Neural cell (in vitro differentiated cells): ENCODE measurements around the gene ARHGEF37. TPM values are rescaled to one million over a fixed set of nuclear protein-coding genes. Genes with fewer than 3 reads are reported as not detected.

ENCODE experiments used
- H2AFZ ChIP-seq: fragments of 200-600, 300-800 bp; sonication (generic), shearing (Covaris generic); 2 replicates; pipeline ENCODE4 v1.6.0; 2014; ENCODE audit warnings: low read depth, mild to moderate bottlenecking, antibody characterized with exemption, low read length, moderate library complexity
- H3F3A ChIP-seq: fragments of 200-600 bp; shearing (Covaris generic); 2 replicates; pipeline ENCODE4 v1.6.1; 2016; ENCODE audit warnings: mild to moderate bottlenecking, moderate library complexity, mixed read lengths, antibody characterized with exemption, low read length; ENCODE audit not compliant: insufficient read depth, poor library complexity, severe bottlenecking
- H3K27ac ChIP-seq: fragments of 200-600, 300-800 bp; sonication (generic), shearing (Covaris generic); 2 replicates; pipeline ENCODE4 v1.5.1; 2014; ENCODE audit warnings: mild to moderate bottlenecking, low read length, moderate library complexity
- H3K27me3 ChIP-seq: fragments of 300-800, 200-600 bp; sonication (generic), shearing (Covaris generic); 2 replicates; pipeline ENCODE4 v1.6.0; 2014; ENCODE audit warnings: mild to moderate bottlenecking, low read depth, low read length, moderate library complexity; ENCODE audit not compliant: insufficient read depth
- H3K36me3 ChIP-seq: fragments of 300-800, 200-600 bp; sonication (generic), shearing (Covaris generic); 2 replicates; pipeline ENCODE4 v1.5.1; 2014; ENCODE audit warnings: mild to moderate bottlenecking, antibody characterized with exemption, low read length, moderate library complexity; ENCODE audit not compliant: insufficient read depth
- H3K4me2 ChIP-seq: fragments of 300-800, 200-600 bp; sonication (generic), shearing (Covaris generic); 2 replicates; pipeline ENCODE4 v1.6.0; 2014; ENCODE audit warnings: mild to moderate bottlenecking, low read length
- H3K4me3 ChIP-seq: fragments of 300-800, 200-600 bp; sonication (generic), shearing (Covaris generic); 2 replicates; pipeline ENCODE4 v1.5.1; 2014; ENCODE audit warnings: mild to moderate bottlenecking, low read length, moderate library complexity
- H3K79me2 ChIP-seq: fragments of 200-600 bp; shearing (Covaris generic); replicated peaks from 2 replicates; pipeline ENCODE4 v1.6.0; 2014; ENCODE audit warnings: mild to moderate bottlenecking, low read length, moderate library complexity; ENCODE audit not compliant: insufficient read depth
- H3K9ac ChIP-seq: fragments of 300-800, 200-600 bp; sonication (generic), shearing (Covaris generic); 2 replicates; pipeline ENCODE4 v1.6.1; 2016; ENCODE audit warnings: mild to moderate bottlenecking, low read length, mixed read lengths
- H3K9me2 ChIP-seq: fragments of 200-600 bp; shearing (Covaris generic); 2 replicates; pipeline ENCODE4 v1.6.1; 2016; ENCODE audit warnings: mild to moderate bottlenecking, low read length, mixed read lengths; ENCODE audit not compliant: insufficient read depth
- H3K9me3 ChIP-seq: fragments of 200-600, 300-800 bp; sonication (generic), shearing (Covaris generic); 2 replicates; pipeline ENCODE4 v1.6.1; 2016; ENCODE audit warnings: mild to moderate bottlenecking, mixed run types, low read length, moderate library complexity, mixed read lengths
- H4K20me1 ChIP-seq: fragments of 200-600 bp; shearing (Covaris generic); 2 replicates; pipeline ENCODE4 v1.6.1; 2016; ENCODE audit warnings: mild to moderate bottlenecking, mixed run types; ENCODE audit not compliant: insufficient read depth
- EP300 ChIP-seq: fragments of 450-650 bp; conservative IDR thresholded peaks from 2 replicates; pipeline ENCODE4 v1.6.1; 2014; ENCODE audit warnings: antibody characterized with exemption, mild to moderate bottlenecking, moderate library complexity; ENCODE audit not compliant: poor library complexity, severe bottlenecking
- EZH2 ChIP-seq: fragments of 200-600, 300-800 bp; shearing (Covaris generic), sonication (generic); IDR thresholded peaks from 2 replicates; pipeline ENCODE4 v1.6.1; 2014; ENCODE audit warnings: antibody characterized with exemption, low read length, borderline replicate concordance, mild to moderate bottlenecking; ENCODE audit not compliant: insufficient read depth, poor library complexity, severe bottlenecking
- MXI1 ChIP-seq: fragments of 450-650 bp; conservative IDR thresholded peaks from 2 replicates; pipeline ENCODE4 v1.6.1; 2014; ENCODE audit warnings: antibody characterized with exemption, mild to moderate bottlenecking; ENCODE audit not compliant: poor library complexity, severe bottlenecking
- POLR2AphosphoS5 ChIP-seq: IDR thresholded peaks from 2 replicates; pipeline ENCODE4 v1.6.1; 2012
- RAD21 ChIP-seq: fragments of 450-650 bp; conservative IDR thresholded peaks from 2 replicates; pipeline ENCODE4 v1.6.1; 2014; ENCODE audit warnings: antibody characterized with exemption, mild to moderate bottlenecking, moderate library complexity
- SMC3 ChIP-seq: fragments of 450-650 bp; conservative IDR thresholded peaks from 2 replicates; pipeline ENCODE4 v1.6.1; 2014; ENCODE audit warnings: antibody characterized with exemption, mild to moderate bottlenecking, moderate library complexity; ENCODE audit not compliant: poor library complexity
- TAF1 ChIP-seq: IDR thresholded peaks from 2 replicates; pipeline ENCODE4 v1.6.1; 2012; ENCODE audit warnings: low read depth
- polyA plus RNA-seq: library from polyadenylated mRNA; depleted of rRNA; stranded (reverse); fragments of >200 nt; gene quantifications from 2 replicates; pipeline ENCODE4 v1.2.3, GENCODE V29; 2014
- TF ChIP-seq, protein P1 (sequence below): IDR thresholded peaks from 2 replicates; pipeline ENCODE4 v1.6.1; 2012; ENCODE audit warnings: borderline replicate concordance
- TF ChIP-seq, protein P2 (sequence below): fragments of 450-650 bp; IDR thresholded peaks from 2 replicates; pipeline ENCODE4 v1.5.1; 2014; ENCODE audit warnings: antibody characterized with exemption, mild to moderate bottlenecking, moderate library complexity; ENCODE audit not compliant: poor library complexity, severe bottlenecking

Gene ARHGEF37
- polyA plus RNA-seq, 1 donor from 2014 or later, result 0.53 TPM

DNA sequence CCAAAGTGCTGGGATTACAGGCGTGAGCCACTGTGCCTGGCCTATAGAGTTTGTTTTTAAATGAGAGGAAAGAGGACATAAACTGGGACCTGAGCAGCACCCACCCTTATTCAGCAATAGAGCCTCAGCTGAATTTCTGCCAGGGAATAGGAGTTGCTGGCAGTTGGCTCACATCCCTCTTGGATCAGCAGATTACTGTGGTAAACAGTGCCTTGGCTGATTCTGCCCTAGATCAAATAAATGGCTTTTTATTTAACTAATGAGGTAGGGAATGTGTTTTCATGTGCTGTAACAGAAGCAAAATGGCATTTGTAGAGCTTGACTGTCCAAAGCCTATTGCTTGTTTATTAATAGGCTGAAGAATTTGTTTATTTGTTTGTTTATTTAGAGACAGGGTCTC lies 2.1 kb downstream of the ARHGEF37 start:
- H3K36me3 ChIP-seq, result no peaks in the 10 kb centered on the region
- no peak overlapping the region for H3K4me3 ChIP-seq
- no peaks in the 10 kb centered on the region for H3K9me2 ChIP-seq
- H3K79me2 ChIP-seq, result no peaks in the 10 kb centered on the region
- H3K27ac ChIP-seq, result no peak overlapping the region
- no peaks in the 10 kb centered on the region for H3K9me3 ChIP-seq
- H2AFZ ChIP-seq, result no peak overlapping the region
- H3F3A ChIP-seq, result no peaks in the 10 kb centered on the region
- H4K20me1 ChIP-seq, result no peaks in the 10 kb centered on the region
- peaks cover 21% of the 10 kb centered on the region for H3K27me3 ChIP-seq
- H3K4me2 ChIP-seq, result no peak overlapping the region
- TF ChIP-seq EP300, result no peak
- no peak for TF ChIP-seq MXI1
- TF ChIP-seq, protein P1, sequence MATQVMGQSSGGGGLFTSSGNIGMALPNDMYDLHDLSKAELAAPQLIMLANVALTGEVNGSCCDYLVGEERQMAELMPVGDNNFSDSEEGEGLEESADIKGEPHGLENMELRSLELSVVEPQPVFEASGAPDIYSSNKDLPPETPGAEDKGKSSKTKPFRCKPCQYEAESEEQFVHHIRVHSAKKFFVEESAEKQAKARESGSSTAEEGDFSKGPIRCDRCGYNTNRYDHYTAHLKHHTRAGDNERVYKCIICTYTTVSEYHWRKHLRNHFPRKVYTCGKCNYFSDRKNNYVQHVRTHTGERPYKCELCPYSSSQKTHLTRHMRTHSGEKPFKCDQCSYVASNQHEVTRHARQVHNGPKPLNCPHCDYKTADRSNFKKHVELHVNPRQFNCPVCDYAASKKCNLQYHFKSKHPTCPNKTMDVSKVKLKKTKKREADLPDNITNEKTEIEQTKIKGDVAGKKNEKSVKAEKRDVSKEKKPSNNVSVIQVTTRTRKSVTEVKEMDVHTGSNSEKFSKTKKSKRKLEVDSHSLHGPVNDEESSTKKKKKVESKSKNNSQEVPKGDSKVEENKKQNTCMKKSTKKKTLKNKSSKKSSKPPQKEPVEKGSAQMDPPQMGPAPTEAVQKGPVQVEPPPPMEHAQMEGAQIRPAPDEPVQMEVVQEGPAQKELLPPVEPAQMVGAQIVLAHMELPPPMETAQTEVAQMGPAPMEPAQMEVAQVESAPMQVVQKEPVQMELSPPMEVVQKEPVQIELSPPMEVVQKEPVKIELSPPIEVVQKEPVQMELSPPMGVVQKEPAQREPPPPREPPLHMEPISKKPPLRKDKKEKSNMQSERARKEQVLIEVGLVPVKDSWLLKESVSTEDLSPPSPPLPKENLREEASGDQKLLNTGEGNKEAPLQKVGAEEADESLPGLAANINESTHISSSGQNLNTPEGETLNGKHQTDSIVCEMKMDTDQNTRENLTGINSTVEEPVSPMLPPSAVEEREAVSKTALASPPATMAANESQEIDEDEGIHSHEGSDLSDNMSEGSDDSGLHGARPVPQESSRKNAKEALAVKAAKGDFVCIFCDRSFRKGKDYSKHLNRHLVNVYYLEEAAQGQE, result no peak
- TF ChIP-seq RAD21, result no peak
- TF ChIP-seq, protein P2, sequence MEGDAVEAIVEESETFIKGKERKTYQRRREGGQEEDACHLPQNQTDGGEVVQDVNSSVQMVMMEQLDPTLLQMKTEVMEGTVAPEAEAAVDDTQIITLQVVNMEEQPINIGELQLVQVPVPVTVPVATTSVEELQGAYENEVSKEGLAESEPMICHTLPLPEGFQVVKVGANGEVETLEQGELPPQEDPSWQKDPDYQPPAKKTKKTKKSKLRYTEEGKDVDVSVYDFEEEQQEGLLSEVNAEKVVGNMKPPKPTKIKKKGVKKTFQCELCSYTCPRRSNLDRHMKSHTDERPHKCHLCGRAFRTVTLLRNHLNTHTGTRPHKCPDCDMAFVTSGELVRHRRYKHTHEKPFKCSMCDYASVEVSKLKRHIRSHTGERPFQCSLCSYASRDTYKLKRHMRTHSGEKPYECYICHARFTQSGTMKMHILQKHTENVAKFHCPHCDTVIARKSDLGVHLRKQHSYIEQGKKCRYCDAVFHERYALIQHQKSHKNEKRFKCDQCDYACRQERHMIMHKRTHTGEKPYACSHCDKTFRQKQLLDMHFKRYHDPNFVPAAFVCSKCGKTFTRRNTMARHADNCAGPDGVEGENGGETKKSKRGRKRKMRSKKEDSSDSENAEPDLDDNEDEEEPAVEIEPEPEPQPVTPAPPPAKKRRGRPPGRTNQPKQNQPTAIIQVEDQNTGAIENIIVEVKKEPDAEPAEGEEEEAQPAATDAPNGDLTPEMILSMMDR, result no peak
- no peak for TF ChIP-seq SMC3
- no peak for TF ChIP-seq POLR2AphosphoS5
- no peak for TF ChIP-seq TAF1
- no peak overlapping the region for H3K9ac ChIP-seq

DNA sequence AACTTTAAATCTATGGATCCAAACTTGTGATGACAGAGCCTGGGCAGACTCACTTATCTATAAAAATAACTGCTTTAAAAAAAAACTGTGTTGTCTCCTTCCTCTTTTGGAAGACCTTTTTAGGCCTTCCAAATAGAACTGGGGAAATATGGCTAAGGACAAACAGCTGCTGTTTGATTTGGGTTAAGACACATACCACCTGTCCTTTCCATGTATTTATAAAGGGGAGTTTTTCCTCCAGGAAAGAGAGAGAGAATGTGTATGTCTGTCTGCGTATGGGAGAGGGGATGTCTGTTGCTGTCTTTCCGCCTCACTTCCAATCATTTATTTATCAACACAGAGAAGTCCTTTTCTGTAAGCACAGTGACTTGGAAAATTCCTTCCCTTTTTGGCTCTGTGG lies 2.8 kb downstream of the ARHGEF37 start:
- no peaks in the 10 kb centered on the region for H3K79me2 ChIP-seq
- H3F3A ChIP-seq, result no peaks in the 10 kb centered on the region
- no peaks in the 10 kb centered on the region for H3K9me2 ChIP-seq
- no peak for TF ChIP-seq EZH2
- TF ChIP-seq, protein P1, result no peak
- TF ChIP-seq RAD21, result no peak
- no peak for TF ChIP-seq POLR2AphosphoS5
- TF ChIP-seq, protein P2, result no peak
- H3K4me3 ChIP-seq, result no peak overlapping the region
- no peaks in the 10 kb centered on the region for H4K20me1 ChIP-seq
- no peak overlapping the region for H3K4me2 ChIP-seq
- no peaks in the 10 kb centered on the region for H3K9me3 ChIP-seq
- no peak overlapping the region for H3K9ac ChIP-seq
- no peaks in the 10 kb centered on the region for H3K36me3 ChIP-seq
- no peak overlapping the region for H3K27ac ChIP-seq
- no peak overlapping the region for H2AFZ ChIP-seq
- peaks cover 21% of the 10 kb centered on the region for H3K27me3 ChIP-seq
